GDM1 (cell line): Measurements from ENCODE around the gene ABCC3.

Source experiments
- DNase-seq: peaks from one replicate; lab custom pipeline; 2025; lab: John Stamatoyannopoulos, UW

Gene ABCC3

GRCh38 chr17:50642722-50643656, 8.3 kb downstream of the ABCC3 start:
- no peak for DNase-seq

DNA sequence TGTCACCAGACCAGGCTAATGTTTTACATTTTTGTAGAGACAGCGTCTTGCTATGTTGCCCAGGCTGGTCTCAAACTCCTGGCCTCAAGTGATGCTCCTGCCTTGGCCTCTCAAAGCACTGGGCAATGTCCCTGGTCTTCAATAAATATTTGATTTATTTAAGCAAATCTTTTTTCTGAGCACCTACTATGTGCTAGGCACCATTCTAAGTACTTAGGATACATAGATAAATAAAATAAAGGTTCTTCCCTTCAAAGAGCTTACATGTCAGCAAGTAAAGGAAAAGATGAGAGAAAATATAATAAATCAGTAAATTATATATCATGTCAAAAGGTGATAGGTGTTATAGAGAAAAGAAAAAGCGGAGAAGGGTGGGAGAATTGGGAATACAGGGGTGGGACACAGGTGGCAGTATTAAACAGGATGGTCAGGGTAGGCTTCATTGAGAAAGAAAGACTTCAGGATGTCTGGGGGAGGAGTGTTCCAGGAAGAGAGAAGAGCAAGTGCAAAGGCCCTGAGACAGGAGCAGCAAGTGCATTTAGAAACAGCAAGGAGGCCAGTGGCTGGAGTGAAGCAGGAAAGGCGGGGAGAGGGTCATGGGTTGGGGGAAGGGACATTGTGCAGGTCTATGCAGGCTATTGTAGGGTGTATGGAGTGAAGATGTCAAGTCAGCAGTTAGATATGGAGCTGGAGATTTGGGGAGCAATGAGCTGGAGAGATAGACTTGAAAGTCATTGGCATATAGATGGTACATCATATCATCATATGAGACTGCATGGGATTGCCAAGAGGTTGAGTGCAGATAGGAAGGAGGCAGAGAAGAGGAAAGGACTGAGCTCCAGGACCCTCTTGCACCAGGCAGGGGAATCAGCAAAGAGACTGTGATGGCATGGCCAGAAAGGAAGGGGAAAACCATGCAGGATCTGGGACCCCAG, 11.3 kb downstream of the ABCC3 start:
- no peak for DNase-seq

GRCh38 chr17:50647187-50647586, 12.5 kb downstream of the ABCC3 start:
- no peak for DNase-seq

DNA sequence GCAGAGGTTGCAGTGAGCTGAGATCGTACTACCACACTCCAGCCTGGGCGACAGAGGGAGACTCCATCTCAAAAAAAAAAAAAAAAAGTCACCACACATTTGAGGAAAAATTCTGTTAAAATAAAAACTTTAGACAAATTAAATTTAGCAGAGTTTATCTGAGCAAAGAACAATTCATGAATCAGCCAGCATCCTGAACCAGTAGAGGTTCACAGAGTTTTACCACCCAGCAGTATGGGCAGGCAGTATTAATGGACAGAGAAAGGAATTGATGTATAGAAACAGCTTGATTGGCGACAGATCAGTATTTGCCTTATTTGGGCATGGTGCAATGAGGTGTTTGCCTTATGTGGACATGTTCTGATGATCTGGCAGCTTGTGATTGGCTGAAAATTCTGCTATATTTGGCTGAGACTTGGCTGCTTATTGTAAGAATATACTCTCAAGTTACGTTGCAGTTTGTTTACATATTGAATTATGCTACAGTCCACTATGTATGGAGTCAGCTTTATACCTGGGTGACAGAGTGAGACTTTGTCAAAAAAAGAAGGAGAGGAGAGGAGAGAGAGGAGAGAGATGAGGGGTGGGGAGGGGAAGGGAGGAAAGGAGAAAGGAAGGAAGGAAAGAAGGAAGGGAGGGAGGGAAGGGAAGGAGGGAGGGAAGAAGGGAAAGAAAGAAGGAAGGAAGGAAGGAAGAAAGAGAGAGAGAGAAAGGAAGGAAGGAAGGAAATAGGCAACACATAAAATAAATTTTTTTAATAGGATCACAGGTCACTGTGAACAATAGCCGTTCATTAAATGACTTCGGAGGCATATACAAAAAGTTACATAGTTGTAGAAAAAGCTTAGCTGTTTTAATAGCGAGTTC, 14.6 kb downstream of the ABCC3 start:
- no peak for DNase-seq

DNA sequence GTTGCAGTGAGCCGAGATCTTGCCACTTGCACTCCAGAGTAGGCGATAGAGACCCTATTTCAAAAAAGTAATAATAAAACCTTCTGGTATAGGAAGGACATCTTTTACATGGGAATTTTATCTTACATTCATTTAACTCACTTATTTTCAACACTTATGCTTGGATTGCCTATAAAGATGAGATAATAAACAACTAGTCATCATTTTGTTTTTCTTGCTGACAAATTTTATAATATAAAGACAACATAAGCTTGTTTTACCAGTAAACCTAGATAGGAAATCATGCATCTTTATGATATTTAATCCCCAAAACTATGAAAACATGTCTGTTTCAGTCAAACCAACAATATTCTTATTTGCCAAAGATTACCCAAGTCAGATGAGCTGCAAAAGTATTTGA, 17.0 kb downstream of the ABCC3 start:
- no peak for DNase-seq

DNA sequence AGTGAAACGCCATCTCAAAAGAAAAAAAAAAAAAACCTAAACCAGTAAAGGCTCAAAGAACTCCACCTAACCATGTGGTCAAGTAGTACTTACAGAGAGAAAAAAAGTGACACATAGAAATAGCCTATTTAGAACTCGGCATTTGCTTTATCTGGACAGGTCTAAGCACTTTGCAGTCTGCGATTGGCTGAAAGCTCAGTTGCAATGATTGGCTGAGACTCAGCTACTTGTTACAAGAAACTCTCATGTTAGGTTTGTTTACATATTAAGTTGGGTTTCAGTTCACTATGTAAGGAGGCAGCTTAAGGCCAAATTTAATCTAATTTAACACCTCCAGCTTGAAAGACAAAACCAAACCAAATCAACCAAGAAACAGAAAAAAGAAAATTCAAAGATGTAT, 19.1 kb downstream of the ABCC3 start:
- DNase-seq = no peak

- DNase-seq = no peak
These were observed 21.8 kb downstream of the ABCC3 start for GRCh38 chr17:50656509-50656908.

DNA sequence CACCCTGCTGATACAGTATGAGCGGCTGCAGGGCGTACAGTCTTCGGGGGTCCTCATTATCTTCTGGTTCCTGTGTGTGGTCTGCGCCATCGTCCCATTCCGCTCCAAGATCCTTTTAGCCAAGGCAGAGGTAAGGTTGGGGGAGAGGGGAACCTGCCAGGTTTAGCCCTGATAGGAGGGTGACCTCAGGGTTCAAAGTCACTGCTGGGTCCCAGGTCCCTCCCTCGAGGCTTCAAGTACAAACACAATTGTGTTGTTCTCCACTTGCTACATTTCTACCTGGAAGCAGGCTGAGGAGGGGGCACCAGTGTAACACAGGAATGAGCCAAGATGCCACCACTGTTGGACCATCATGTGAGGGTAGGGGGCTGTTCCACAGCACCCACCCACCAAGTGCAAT, 22.4 kb downstream of the ABCC3 start:
- DNase-seq = no peak

GRCh38 chr17:50657627-50658026, 22.9 kb downstream of the ABCC3 start:
- DNase-seq = no peak

- no peak for DNase-seq
These were observed 23.9 kb downstream of the ABCC3 start for GRCh38 chr17:50658616-50659015.

DNA sequence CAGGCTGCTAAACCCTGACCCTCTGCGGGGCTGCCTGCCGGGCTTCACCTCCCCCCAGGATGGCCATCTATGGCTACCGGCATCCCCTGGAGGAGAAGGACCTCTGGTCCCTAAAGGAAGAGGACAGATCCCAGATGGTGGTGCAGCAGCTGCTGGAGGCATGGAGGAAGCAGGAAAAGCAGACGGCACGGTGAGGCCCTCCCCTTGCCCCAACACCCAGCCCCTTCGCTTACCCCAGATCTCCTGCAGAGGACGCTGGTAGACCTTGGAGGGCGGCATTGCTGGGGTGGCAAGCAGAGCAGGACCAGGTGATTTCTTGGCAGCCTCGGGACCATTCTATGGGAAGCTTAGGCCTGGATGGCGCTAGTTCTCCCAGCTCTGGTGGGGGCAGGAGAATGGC, 24.5 kb downstream of the ABCC3 start:
- DNase-seq = no peak

DNA sequence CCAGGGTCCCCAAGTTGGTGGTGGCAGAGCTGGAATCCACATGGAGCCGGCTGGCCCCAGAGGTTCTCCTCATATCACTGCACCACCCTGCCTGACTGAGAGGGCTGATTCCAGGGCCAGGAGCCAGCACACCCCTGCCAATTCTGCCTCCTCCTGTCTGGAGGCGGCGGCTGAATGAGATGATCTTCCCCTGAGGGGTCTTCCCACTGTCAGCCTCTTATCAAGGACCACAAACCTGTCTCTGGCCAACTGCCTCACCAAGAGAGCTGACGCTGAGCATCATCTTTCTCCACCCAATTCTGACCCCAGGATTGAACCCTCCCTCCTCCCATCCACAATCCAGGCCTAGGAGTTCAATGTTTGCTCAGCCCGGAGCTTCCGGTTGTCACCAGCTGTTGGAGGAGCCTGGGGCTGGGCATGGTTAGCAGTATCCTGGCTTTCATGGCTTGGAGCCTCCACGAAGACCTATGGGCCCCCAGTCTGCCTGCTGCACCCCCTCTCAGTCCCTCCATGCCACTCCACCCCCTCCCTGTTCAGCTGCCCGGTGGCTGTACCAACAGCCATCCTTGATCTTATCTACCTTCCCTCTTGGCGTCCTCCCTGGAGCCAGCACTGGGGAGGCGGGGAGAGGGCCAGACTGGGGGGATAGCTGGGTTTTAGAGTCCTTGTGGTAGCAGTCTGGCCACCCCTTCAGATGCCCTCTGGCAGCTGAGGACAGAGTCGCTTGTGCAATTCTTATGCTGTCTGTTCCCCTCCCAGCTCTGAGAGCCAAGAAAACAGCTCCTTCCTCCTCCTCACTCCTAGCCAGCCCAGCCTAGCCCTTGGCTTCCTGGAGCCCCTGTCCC, 25.6 kb downstream of the ABCC3 start:
- no peak for DNase-seq

DNA sequence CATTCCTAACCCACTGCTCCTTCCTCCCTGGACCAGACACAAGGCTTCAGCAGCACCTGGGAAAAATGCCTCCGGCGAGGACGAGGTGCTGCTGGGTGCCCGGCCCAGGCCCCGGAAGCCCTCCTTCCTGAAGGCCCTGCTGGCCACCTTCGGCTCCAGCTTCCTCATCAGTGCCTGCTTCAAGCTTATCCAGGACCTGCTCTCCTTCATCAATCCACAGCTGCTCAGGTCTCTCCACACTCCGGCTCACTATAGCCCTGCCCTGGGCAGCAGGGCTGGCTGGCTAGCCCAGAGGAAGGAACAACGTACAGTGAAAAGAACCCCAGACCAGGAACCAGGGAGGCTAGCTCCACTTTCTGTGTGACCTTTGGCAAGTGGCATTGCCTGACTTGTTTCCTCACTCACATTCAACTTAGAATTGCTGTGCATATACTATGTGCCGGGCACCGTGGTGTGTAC, 26.2 kb downstream of the ABCC3 start:
- DNase-seq = no peak

DNA sequence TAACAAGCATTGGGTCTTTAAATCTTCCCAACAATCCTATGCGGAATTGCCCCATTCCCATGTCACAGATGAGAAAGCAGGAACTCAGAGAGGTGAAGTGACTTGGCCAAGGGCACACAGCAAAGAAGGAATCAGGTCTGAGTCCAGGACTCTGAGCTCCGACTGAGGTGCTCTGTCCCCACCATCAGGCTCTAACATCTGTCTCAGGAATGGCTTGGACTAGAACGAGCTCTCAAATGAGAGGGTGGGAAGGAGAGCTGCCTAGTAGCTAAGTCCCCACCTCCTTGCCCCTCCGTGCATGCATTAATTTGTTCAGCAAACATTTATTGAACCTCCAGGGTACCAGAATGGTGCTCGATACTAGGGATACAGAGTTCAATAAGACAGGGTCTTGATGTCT, 26.7 kb downstream of the ABCC3 start:
- no peak for DNase-seq

DNA sequence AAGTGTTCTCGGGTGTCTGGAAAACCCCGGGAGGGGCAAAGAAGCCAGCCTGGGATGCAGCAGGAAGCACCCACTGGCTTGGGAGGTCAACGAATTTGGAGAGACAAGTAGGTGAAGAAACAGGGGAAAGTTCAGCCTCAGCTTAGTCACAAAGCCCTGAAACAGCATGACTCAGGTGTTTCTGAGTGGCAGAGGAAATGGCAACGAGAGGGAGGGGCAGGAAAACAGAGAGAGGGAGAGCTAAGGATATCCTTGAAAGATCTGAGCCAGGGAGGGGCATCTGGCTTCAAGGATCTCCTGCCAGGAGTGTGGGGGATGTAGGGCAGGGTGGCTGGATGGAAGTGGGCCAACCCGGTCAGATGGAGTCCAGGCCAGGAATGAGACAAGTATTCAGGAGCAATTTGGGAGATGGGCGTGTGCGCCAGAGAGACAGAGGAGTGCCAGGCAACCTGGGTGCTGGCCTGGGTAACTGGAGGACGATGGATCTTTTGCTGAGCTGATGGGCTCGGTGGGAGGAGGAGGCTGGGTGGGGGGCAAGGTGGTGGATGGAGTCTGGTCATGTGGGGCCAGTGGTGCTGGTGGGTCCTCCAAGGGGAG, 27.2 kb downstream of the ABCC3 start:
- DNase-seq = peak; percentile 76

DNA sequence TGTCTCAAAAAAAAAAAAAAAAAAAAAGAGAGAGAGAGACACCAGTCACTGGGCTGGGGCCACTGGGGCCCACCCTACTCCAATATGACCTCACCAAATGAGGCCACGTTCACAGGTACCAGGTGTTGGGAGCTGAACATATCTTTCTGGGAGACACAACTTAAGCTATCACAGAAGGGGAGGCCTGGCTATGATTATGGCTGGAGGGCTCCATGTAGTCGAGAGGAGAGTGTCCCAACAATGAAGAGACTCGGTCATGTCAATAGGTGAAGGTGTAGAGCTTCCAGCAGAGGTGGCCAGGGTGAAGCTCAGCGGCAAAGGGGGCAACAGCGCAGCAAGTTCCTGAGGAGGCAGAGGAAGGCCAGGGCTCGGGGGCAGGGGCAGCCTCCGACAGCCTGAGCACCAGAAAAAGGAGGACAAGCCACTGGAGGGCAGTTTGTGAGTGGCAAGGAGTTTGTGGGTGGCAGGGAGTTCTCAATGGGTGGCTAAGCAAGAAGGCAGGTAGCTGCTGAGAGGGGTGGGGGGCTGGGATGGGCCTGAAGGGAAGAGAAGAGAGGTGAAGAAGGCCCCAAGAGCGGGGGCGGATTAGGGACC, 28.0 kb downstream of the ABCC3 start:
- DNase-seq = no peak

GRCh38 chr17:50663812-50664374, 29.2 kb downstream of the ABCC3 start:
- no peak for DNase-seq

GRCh38 chr17:50664788-50665458, 30.2 kb downstream of the ABCC3 start:
- no peak for DNase-seq

GRCh38 chr17:50665838-50666237, 31.2 kb downstream of the ABCC3 start:
- no peak for DNase-seq
